GM18861 (cell line): ENCODE results near the gene HSD11B2.

Source experiments
- ATAC-seq: cut with Tn5 transposase; IDR thresholded peaks from one replicate; pipeline ENCODE4 v1.9.1; 2021; ENCODE audit not compliant: unreplicated experiment

Gene HSD11B2

GRCh38 chr16:67470359-67470758 lies 39.4 kb downstream of the HSD11B2 start:
- ATAC-seq: no peak

- ATAC-seq: no peak
Measured at GRCh38 chr16:67471758-67472384, 41.0 kb downstream of the HSD11B2 start.

- no peak for ATAC-seq
Measured at GRCh38 chr16:67474551-67475455, 43.9 kb downstream of the HSD11B2 start.

- no peak for ATAC-seq
Measured at GRCh38 chr16:67477960-67478554, 47.1 kb downstream of the HSD11B2 start.

- ATAC-seq: peak; percentile 74
Measured at GRCh38 chr16:67480833-67481560, 50.1 kb downstream of the HSD11B2 start, which contains the start of gene ATP6V0D1. Gene ATP6V0D1, minus strand, starts transcription at chr16:67481157. Its CDS starts 71 bp downstream, at chr16:67481086.

GRCh38 chr16:67481561-67482232 lies 50.8 kb downstream of the HSD11B2 start:
- ATAC-seq: no peak

- ATAC-seq: no peak
Measured at GRCh38 chr16:67482233-67482924, 51.5 kb downstream of the HSD11B2 start.

GRCh38 chr16:67483150-67483549 lies 52.2 kb downstream of the HSD11B2 start, which contains the start of gene AGRP:
Gene AGRP, minus strand, starts transcription at chr16:67483547. Its CDS starts 149 bp downstream, at chr16:67483398.
- no peak for ATAC-seq

- no peak for ATAC-seq
Measured at GRCh38 chr16:67483731-67484525, 53.0 kb downstream of the HSD11B2 start.

GRCh38 chr16:67486805-67487204 lies 55.9 kb downstream of the HSD11B2 start:
- ATAC-seq: no peak
